Measurements from ENCODE around the gene GJB3.

DNA sequence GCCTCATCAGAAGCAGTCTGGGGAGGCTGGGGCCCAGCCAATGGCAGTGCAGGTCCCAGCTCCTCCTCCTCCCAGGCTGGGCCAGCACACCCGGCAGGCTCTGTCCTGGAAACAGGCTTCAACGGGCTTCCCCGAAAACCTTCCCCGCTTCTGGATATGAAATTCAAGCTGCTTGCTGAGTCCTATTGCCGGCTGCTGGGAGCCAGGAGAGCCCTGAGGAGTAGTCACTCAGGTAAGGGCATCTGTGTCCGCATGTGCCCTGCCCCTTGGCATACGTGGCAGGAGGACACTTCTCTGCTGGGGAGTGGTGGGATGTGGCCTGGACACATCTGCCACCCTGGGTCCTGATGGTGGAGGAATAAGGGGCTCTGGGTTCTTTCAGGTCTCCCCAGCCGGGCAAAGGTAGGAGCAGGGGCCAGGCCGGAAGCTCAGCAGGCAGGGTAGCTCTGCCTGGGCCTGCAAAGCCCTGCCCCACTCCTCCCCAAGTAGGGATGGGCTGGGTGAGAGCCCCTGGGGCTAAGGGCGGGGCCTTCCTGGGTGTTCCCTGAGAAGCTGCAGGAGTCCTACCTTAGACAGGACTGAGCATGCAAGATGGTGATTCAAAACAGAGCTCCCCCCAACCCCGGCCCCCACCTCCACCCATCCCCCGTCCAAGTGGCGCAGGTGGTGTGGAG lies 25.9 kb upstream of the GJB3 start, which contains the start of gene GJB5:
- TF ChIP-seq YY1 (IDR thresholded peaks at IDR 0.05; ENCODE audit: low read depth), result no peak
- no peak for TF ChIP-seq EP300 (IDR thresholded peaks at IDR 0.05; ENCODE audit: borderline replicate concordance)
- TF ChIP-seq, protein P1, sequence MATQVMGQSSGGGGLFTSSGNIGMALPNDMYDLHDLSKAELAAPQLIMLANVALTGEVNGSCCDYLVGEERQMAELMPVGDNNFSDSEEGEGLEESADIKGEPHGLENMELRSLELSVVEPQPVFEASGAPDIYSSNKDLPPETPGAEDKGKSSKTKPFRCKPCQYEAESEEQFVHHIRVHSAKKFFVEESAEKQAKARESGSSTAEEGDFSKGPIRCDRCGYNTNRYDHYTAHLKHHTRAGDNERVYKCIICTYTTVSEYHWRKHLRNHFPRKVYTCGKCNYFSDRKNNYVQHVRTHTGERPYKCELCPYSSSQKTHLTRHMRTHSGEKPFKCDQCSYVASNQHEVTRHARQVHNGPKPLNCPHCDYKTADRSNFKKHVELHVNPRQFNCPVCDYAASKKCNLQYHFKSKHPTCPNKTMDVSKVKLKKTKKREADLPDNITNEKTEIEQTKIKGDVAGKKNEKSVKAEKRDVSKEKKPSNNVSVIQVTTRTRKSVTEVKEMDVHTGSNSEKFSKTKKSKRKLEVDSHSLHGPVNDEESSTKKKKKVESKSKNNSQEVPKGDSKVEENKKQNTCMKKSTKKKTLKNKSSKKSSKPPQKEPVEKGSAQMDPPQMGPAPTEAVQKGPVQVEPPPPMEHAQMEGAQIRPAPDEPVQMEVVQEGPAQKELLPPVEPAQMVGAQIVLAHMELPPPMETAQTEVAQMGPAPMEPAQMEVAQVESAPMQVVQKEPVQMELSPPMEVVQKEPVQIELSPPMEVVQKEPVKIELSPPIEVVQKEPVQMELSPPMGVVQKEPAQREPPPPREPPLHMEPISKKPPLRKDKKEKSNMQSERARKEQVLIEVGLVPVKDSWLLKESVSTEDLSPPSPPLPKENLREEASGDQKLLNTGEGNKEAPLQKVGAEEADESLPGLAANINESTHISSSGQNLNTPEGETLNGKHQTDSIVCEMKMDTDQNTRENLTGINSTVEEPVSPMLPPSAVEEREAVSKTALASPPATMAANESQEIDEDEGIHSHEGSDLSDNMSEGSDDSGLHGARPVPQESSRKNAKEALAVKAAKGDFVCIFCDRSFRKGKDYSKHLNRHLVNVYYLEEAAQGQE (IDR thresholded peaks at IDR 0.05; ENCODE audit: low read depth), result no peak
- TF ChIP-seq NFIC (IDR thresholded peaks at IDR 0.05), result no peak
- TF ChIP-seq FOXM1 (IDR thresholded peaks at IDR 0.05; ENCODE audit: borderline replicate concordance, low read depth), result no peak
- no peak for TF ChIP-seq TEAD4 (IDR thresholded peaks at IDR 0.05)
- no peak for TF ChIP-seq EGR1 (IDR thresholded peaks at IDR 0.05)
- no peak for TF ChIP-seq RAD21 (IDR thresholded peaks at IDR 0.05; ENCODE audit: low read depth)
- no peak for TF ChIP-seq USF1 (IDR thresholded peaks at IDR 0.05)
